ENCODE results near the gene UQCC2.

Gene UQCC2

GRCh38 chr6:33757906-33758305 lies 46.4 kb upstream of the UQCC2 start:
- H3K27ac ChIP-seq (replicated peaks) = no peak overlapping the region
- no peak for TF ChIP-seq CTCF (IDR thresholded peaks at IDR 0.05; ENCODE audit: insufficient read depth, low read length)
- no peak for TF ChIP-seq GABPA (IDR thresholded peaks at IDR 0.05; ENCODE audit: low read depth)
- no peak for TF ChIP-seq POLR2AphosphoS5 (IDR thresholded peaks at IDR 0.05; ENCODE audit: low read depth)
- TF ChIP-seq REST (IDR thresholded peaks at IDR 0.05; ENCODE audit: insufficient replicate concordance, low read depth) = no peak
- no peak for TF ChIP-seq SPI1 (IDR thresholded peaks at IDR 0.05; ENCODE audit: borderline replicate concordance, low read depth)
- peaks cover 9% of the 10 kb centered on the region for H3K27me3 ChIP-seq (ENCODE audit: insufficient read depth, poor library complexity, severe bottlenecking)
- no peak overlapping the region for H3K4me3 ChIP-seq (replicated peaks; ENCODE audit: insufficient read depth, low read length)
- DNase-seq (ENCODE audit: low read depth in 1 of 2, low spot score in 1 of 2) = no peak

- H3K27ac ChIP-seq (replicated peaks) = no peak overlapping the region
These were observed 45.6 kb upstream of the UQCC2 start for GRCh38 chr6:33757113-33757512.

GRCh38 chr6:33756211-33756954 lies 44.9 kb upstream of the UQCC2 start:
- Histone ChIP-seq H3K4me3 (replicated peaks; ENCODE audit: insufficient read depth, low read length) (no peak overlapping the region), H3K27me3 (ENCODE audit: insufficient read depth, poor library complexity, severe bottlenecking) (peaks cover 9% of the 10 kb centered on the region), H3K27ac (replicated peaks) (no peak overlapping the region)
- TF ChIP-seq SPI1 (IDR thresholded peaks at IDR 0.05; ENCODE audit: borderline replicate concordance, low read depth) = no peak
- no peak for TF ChIP-seq POLR2AphosphoS5 (IDR thresholded peaks at IDR 0.05; ENCODE audit: low read depth)
- no peak for TF ChIP-seq CTCF (IDR thresholded peaks at IDR 0.05; ENCODE audit: insufficient read depth, low read length)
- TF ChIP-seq REST (IDR thresholded peaks at IDR 0.05; ENCODE audit: insufficient replicate concordance, low read depth) = no peak
- no peak for DNase-seq (ENCODE audit: low read depth in 1 of 2, low spot score in 1 of 2)

More at GRCh38 chr6:33757113-33757512, 45.6 kb upstream of the UQCC2 start:
- DNase-seq (ENCODE audit: low read depth in 1 of 2, low spot score in 1 of 2) = no peak
- no peak for TF ChIP-seq SPI1 (IDR thresholded peaks at IDR 0.05; ENCODE audit: borderline replicate concordance, low read depth)
- TF ChIP-seq GABPA (IDR thresholded peaks at IDR 0.05; ENCODE audit: low read depth) = no peak
- Histone ChIP-seq H3K27me3 (ENCODE audit: insufficient read depth, poor library complexity, severe bottlenecking) (peaks cover 9% of the 10 kb centered on the region), H3K4me3 (replicated peaks; ENCODE audit: insufficient read depth, low read length) (no peak overlapping the region)

- Histone ChIP-seq H3K4me3 (replicated peaks; ENCODE audit: insufficient read depth, low read length) (no peak overlapping the region), H3K27ac (replicated peaks) (no peak overlapping the region), H3K27me3 (ENCODE audit: insufficient read depth, poor library complexity, severe bottlenecking) (peaks cover 14% of the 10 kb centered on the region)
- no peak for DNase-seq (ENCODE audit: low read depth in 1 of 2, low spot score in 1 of 2)
- TF ChIP-seq SPI1 (IDR thresholded peaks at IDR 0.05; ENCODE audit: borderline replicate concordance, low read depth) = no peak
- no peak for TF ChIP-seq REST (IDR thresholded peaks at IDR 0.05; ENCODE audit: insufficient replicate concordance, low read depth)
- TF ChIP-seq GABPA (IDR thresholded peaks at IDR 0.05; ENCODE audit: low read depth) = no peak
- TF ChIP-seq CTCF (IDR thresholded peaks at IDR 0.05; ENCODE audit: insufficient read depth, low read length) = no peak
- TF ChIP-seq POLR2AphosphoS5 (IDR thresholded peaks at IDR 0.05; ENCODE audit: low read depth) = no peak
These were observed 43.8 kb upstream of the UQCC2 start for GRCh38 chr6:33755070-33755869.

Measured in HL-60 (cell line).